Measurements from ENCODE around the gene NAT10. TPM values are rescaled to one million over a fixed set of nuclear protein-coding genes. Genes with fewer than 3 reads are reported as not detected.

NAT10 gene
- total RNA-seq, 4 donors from 2014 or later = 17.7 to 33.6 (median 24.3) TPM

DNA sequence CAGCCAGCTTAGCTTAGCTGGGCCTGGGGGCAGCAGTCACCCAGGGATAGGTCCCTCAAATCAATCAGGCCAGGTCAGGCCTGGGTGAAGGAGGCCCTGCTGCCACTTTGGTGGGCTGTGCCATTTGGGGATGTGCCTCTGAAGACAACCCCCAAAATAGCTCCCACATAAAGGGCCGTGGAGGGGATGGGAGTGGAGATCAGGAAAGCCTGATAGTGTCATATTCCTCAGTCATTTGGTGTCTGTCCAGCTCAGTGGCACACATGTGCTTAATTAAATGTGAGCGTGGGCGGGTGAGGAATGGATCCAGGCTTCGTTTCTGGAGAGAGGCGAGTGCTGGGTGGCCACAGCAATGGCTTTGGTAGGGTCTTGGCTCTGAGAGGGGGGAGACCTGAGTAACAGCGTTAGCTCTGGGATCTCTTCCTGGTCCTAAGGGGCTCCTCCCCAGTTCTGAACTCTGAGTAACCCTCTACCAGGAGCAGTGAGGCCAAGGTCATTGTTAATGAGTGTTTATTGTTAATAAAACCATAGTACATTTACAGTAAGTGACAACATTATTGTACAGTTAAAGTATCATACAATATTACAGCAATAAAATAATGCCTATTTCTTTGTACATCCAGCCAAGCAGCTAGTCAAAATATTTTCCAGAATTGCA is 45.2 kb downstream of the NAT10 start:
- TF ChIP-seq, protein P1, sequence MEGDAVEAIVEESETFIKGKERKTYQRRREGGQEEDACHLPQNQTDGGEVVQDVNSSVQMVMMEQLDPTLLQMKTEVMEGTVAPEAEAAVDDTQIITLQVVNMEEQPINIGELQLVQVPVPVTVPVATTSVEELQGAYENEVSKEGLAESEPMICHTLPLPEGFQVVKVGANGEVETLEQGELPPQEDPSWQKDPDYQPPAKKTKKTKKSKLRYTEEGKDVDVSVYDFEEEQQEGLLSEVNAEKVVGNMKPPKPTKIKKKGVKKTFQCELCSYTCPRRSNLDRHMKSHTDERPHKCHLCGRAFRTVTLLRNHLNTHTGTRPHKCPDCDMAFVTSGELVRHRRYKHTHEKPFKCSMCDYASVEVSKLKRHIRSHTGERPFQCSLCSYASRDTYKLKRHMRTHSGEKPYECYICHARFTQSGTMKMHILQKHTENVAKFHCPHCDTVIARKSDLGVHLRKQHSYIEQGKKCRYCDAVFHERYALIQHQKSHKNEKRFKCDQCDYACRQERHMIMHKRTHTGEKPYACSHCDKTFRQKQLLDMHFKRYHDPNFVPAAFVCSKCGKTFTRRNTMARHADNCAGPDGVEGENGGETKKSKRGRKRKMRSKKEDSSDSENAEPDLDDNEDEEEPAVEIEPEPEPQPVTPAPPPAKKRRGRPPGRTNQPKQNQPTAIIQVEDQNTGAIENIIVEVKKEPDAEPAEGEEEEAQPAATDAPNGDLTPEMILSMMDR (IDR thresholded peaks at IDR 0.05; ENCODE audit: low read depth) = no peak

DNA sequence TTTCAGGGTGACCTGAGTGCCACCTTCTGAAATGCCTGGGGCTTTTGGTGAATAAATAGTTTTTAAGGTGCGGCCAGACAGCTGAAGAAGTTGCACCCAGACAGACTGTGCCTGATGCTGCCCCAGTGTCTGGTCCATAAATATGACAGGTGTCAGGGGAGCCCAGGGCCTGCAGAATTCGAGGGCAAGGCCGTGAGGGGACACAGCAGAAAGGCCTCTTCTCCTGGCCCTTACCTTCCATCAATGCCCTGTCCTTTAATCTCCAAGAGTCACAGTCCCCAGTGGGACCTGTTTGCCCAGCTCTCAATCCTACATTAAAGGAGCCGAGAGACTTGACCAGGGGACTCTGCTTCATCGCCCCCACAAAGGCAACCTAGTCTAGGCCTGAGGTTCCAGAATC is 45.7 kb downstream of the NAT10 start:
- TF ChIP-seq, protein P1 (IDR thresholded peaks at IDR 0.05; ENCODE audit: low read depth) = no peak

DNA sequence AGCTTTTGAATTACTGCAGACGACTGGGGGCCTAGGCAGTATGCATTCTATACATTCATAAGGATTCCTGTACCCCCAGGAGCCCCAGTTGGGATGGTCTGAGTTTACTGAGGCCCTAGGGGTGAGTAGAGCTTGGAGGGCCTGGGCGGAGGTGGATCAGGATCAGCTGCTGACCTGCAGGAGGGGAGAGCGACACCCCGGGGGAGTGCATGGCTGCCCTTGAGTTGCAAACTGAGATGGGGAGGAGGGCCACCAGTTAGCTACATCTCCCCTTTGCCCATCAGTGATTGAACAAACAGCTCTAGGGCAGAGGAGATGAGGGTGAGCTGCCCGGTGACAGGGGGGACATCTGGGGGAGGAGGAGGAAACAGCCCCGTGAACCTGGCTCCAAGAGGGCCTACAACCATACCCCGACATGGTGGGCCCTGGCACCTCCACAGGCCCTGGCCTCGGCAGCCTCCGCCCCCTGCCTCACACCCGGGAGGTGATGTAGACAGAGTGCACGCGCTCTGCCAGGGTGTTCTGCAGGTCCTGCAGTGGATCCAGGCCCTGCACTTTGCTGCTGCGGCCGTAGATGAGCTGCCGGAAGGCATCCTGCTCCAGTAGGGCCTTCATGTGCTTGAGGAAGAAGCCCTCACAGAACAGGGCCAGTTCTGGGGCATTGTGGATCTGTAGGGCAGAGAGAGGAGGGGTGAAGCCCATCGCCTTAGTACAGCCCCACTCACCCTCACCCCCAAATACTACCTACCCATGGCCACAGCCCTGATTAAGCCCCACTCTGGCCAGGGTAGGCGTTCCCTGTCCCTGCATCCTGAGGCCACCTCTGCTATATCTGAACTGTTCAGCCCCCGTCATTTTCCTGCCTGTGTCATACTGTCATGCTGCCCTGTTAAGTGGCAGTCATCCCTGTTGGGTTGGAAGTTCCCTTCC is 46.8 kb downstream of the NAT10 start:
- TF ChIP-seq, protein P1 (IDR thresholded peaks at IDR 0.05; ENCODE audit: low read depth) = no peak

DNA sequence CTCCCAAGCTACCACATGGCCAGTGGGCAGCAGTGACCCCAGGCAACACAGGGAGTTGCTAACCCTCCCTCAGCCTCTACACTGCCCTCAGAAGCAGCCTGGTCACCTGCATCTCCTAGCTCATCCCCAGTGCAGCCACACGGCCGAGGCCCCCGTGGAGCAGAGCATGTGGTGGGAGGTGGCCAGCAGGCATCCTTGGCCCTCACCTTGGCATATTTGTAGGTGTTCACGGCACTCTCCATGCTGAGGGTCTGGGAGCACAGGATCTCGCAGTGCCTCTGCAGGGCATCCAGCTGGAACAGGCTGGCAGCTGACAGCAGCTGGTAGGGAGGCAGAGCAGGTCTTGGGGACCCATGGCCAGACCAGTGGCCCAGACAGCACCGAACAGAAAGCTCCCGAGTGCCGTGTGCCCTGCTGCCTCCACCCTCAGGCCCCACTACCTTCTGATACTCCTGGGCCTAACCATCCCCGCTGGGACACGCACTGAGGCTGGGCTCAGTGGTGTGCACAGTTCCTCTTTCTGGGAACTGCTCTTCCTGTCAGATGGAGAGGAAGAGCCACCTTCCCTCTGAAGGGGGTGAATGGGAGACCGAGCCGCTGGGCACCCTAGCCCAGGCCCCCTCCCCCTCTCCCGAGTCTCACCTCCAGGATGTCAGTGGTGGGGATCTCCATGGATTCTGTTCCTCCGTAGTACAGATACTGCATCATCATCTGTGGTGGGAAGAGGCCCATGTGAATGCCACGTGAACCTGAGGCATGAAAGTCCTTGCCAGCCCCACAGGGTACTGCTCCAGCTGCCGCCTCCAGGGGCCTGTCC is 48.8 kb downstream of the NAT10 start:
- TF ChIP-seq, protein P1 (IDR thresholded peaks at IDR 0.05; ENCODE audit: low read depth) = no peak

DNA sequence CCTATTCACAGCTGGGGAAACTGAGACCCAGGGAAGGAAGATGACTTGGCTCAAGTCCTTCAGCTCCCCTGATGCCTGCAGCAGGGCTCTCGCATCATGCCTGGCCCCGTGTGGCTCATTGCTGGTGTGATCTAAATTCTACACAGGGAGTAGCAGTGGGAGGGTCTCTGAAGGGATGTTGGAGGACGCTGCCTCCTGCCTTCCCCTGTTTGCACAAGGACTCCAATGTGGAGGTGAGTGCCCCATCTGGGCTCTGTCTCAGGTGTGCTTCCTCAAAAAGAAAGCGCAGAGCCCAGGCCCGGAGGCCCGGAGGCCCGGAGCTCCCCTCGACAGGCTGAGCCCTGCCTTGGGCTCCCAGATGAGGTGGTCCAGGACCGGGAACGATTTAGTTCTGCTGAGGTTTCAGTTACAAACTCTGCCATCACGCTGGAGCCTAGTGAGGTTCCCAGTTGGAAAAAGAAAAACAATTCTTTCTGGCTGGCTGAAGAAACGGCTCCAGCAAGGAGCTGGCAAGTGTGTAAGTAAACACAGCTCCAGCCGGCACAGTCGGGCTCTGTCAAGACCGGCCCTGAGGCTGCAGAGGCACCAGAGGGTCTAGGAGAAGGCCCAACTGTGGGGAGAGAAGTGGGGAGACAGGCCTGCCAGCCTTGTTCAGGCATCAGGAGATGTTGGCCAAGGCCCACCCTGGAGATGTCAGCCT is 49.8 kb downstream of the NAT10 start:
- TF ChIP-seq, protein P1 (IDR thresholded peaks at IDR 0.05; ENCODE audit: low read depth) = no peak

DNA sequence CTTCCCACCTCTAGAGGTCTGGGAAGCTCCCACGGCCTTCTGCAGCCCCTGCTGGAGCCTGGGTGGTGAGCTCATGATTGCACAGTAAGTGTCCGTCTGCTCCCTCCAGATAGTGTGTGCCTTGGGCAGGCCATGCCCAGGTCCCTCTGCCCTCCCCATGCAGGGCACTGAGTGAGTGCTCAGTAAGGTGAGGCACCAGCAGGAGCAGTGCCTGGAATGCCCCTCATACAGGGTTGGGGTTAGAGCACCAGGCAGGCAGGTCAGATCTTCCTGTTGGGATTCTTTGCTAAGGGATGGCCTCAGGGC is 50.3 kb downstream of the NAT10 start:
- TF ChIP-seq, protein P1 (IDR thresholded peaks at IDR 0.05; ENCODE audit: low read depth) = no peak
